DND-41 (cell line): Measurements from ENCODE around the gene SEC16B.

Experiments
- ATAC-seq: fragments of 200-7000 bp; cut with Tn5 transposase; 3 replicates; pipeline ENCODE4 v1.9.1; 2021; ENCODE audit warnings: low read depth; ENCODE audit not compliant: insufficient read depth
- DNase-seq: peaks from one replicate; pipeline ENCODE4 v3.0.0-alpha.2; 2020
- H2AFZ ChIP-seq: 2 replicates; pipeline ENCODE4 v1.6.0; 2012; ENCODE audit warnings: low read depth, low read length
- H3K27ac ChIP-seq: 2 replicates; pipeline ENCODE4 v1.5.1; 2012; ENCODE audit warnings: low read length, inconsistent platforms
- H3K27me3 ChIP-seq: fragments of 200-600 bp; sonication (generic); 2 replicates; pipeline ENCODE4 v1.6.0; 2012; ENCODE audit warnings: low read length, mild to moderate bottlenecking, inconsistent platforms; ENCODE audit not compliant: insufficient read depth, poor library complexity
- H3K36me3 ChIP-seq: 2 replicates; pipeline ENCODE4 v1.5.1; 2012; ENCODE audit warnings: low read length, inconsistent platforms; ENCODE audit not compliant: insufficient read depth
- H3K4me1 ChIP-seq: 2 replicates; pipeline ENCODE4 v1.5.1; 2012; ENCODE audit warnings: mild to moderate bottlenecking, low read length; ENCODE audit not compliant: insufficient read depth
- H3K4me2 ChIP-seq: 2 replicates; pipeline ENCODE4 v1.6.0; 2012; ENCODE audit warnings: mild to moderate bottlenecking, moderate library complexity, low read length, inconsistent platforms; ENCODE audit not compliant: insufficient read depth
- H3K4me3 ChIP-seq, 2 experiments: fragments of 200-600 bp in 1 of 2; shearing (Covaris generic) in 1 of 2; 2 replicates each; pipeline ENCODE4 v1.5.1; 2012 to 2016; ENCODE audit warnings: inconsistent platforms in 2 of 2, low read length in 2 of 2, mild to moderate bottlenecking in 2 of 2, low read depth in 1 of 2, moderate library complexity in 1 of 2
- H3K79me2 ChIP-seq: 2 replicates; pipeline ENCODE4 v1.6.0; 2012; ENCODE audit warnings: low read length, inconsistent platforms; ENCODE audit not compliant: insufficient read depth
- H3K9ac ChIP-seq: 2 replicates; pipeline ENCODE4 v1.6.0; 2012; ENCODE audit warnings: low read depth, mild to moderate bottlenecking, inconsistent platforms, low read length, moderate library complexity
- H3K9me3 ChIP-seq: 2 replicates; pipeline ENCODE4 v1.5.1; 2012; ENCODE audit warnings: low read length, moderate library complexity, mild to moderate bottlenecking, inconsistent platforms; ENCODE audit not compliant: insufficient read depth, severe bottlenecking
- H4K20me1 ChIP-seq: 2 replicates; pipeline ENCODE4 v1.6.0; 2012; ENCODE audit warnings: low read length; ENCODE audit not compliant: insufficient read depth
- CTCF ChIP-seq: IDR thresholded peaks from 2 replicates; pipeline ENCODE4 v1.5.1; 2012; ENCODE audit warnings: borderline replicate concordance, low read length, moderate library complexity, mild to moderate bottlenecking; ENCODE audit not compliant: poor library complexity, severe bottlenecking; ENCODE audit errors: extremely low read depth
- EZH2 ChIP-seq: IDR thresholded peaks from 3 replicates; pipeline ENCODE4 v1.6.1; 2012; ENCODE audit warnings: borderline replicate concordance, low read depth, mild to moderate bottlenecking, moderate library complexity, low read length, inconsistent platforms; ENCODE audit not compliant: severe bottlenecking

SEC16B gene

GRCh38 chr1:177913762-177914540 is 55.9 kb downstream of the SEC16B start:
- no peak overlapping the region for H3K9ac ChIP-seq
- H3K27ac ChIP-seq = no peak overlapping the region
- H3K9me3 ChIP-seq = no peaks in the 10 kb centered on the region
- no peaks in the 10 kb centered on the region for H4K20me1 ChIP-seq
- peaks cover 2% of the 10 kb centered on the region for H3K27me3 ChIP-seq
- no peak for TF ChIP-seq EZH2
- TF ChIP-seq CTCF = peak; percentile 63
- H2AFZ ChIP-seq = no peak overlapping the region
- no peaks in the 10 kb centered on the region for H3K4me1 ChIP-seq
- peak; percentile 36 for DNase-seq
- ATAC-seq = peak; percentile 59; the same call in 1 of the 3 replicates
- H3K4me3 ChIP-seq = no peak overlapping the region
- H3K36me3 ChIP-seq = no peaks in the 10 kb centered on the region
- H3K4me2 ChIP-seq = no peak overlapping the region
- H3K79me2 ChIP-seq = no peaks in the 10 kb centered on the region

GRCh38 chr1:177912991-177913390 is 56.9 kb downstream of the SEC16B start:
- Histone ChIP-seq H4K20me1 (no peaks in the 10 kb centered on the region), H3K79me2 (no peaks in the 10 kb centered on the region), H3K36me3 (no peaks in the 10 kb centered on the region), H3K9ac (no peak overlapping the region), H3K4me1 (no peaks in the 10 kb centered on the region), H3K27me3 (no peaks in the 10 kb centered on the region), H3K4me3 (no peak overlapping the region), H3K27ac (no peak overlapping the region), H2AFZ (no peak overlapping the region), H3K9me3 (no peaks in the 10 kb centered on the region), H3K4me2 (no peak overlapping the region)
- no peak for TF ChIP-seq EZH2
- no peak for TF ChIP-seq CTCF
- no peak for ATAC-seq
- no peak for DNase-seq

GRCh38 chr1:177909416-177909815 is 60.4 kb downstream of the SEC16B start:
- no peak for ATAC-seq

More at GRCh38 chr1:177909416-177909815, 60.4 kb downstream of the SEC16B start:
- H4K20me1 ChIP-seq = no peaks in the 10 kb centered on the region
- H3K27ac ChIP-seq = no peak overlapping the region
- no peaks in the 10 kb centered on the region for H3K9me3 ChIP-seq
- H3K36me3 ChIP-seq = no peaks in the 10 kb centered on the region
- no peak overlapping the region for H2AFZ ChIP-seq
- no peaks in the 10 kb centered on the region for H3K4me1 ChIP-seq
- no peak overlapping the region for H3K4me3 ChIP-seq
- H3K4me2 ChIP-seq = no peak overlapping the region
- no peak for TF ChIP-seq EZH2
- TF ChIP-seq CTCF = no peak
- no peaks in the 10 kb centered on the region for H3K79me2 ChIP-seq
- DNase-seq = no peak
- no peak overlapping the region for H3K9ac ChIP-seq
- H3K27me3 ChIP-seq = no peaks in the 10 kb centered on the region
